Brain microvascular endothelial cell (primary cell): Measurements from ENCODE around the gene TRIM10.
A peak's percentile ranks its signal among the peaks of the same experiment; 100 is the strongest.

Experiments
- DNase-seq: peaks from one replicate; pipeline ENCODE4 v3.0.0-alpha.2; 2020
- H3K27ac ChIP-seq: fragments of 250-450 bp; sonication (Bioruptor Pico); 2 replicates; pipeline ENCODE4 v1.5.1; 2020; ENCODE audit warnings: mild to moderate bottlenecking, moderate library complexity
- H3K27me3 ChIP-seq: fragments of 250-450 bp; sonication (Bioruptor Pico); replicated peaks from 2 replicates; pipeline ENCODE4 v1.5.1; 2020; ENCODE audit warnings: mild to moderate bottlenecking
- H3K36me3 ChIP-seq: fragments of 250-450 bp; sonication (Bioruptor Pico); replicated peaks from 2 replicates; pipeline ENCODE4 v1.5.1; 2020; ENCODE audit warnings: mild to moderate bottlenecking
- H3K4me3 ChIP-seq: 2 replicates; pipeline ENCODE4 v1.5.1; 2011; ENCODE audit warnings: low read depth, mild to moderate bottlenecking, control low read depth, low read length, moderate library complexity
- in situ Hi-C: cut with HindIII; loops from 2 replicates; pipeline ENCODE4 v1.10.0; 2017; ENCODE audit warnings: low sequenced_read_pairs, low pct_ligation_motif_present
- TF ChIP-seq, protein P1 (sequence below): IDR thresholded peaks from 2 replicates; pipeline ENCODE4 v1.5.1; 2011; ENCODE audit warnings: low read depth, mild to moderate bottlenecking, moderate library complexity, low read length, control low read depth, inconsistent platforms; ENCODE audit errors: missing control alignments

Gene TRIM10

GRCh38 chr6:30116724-30117123 is 44.3 kb downstream of the TRIM10 start:
- no peaks in the 10 kb centered on the region for H3K36me3 ChIP-seq
- in situ Hi-C loops: no loop called here
- peaks cover 6% of the 10 kb centered on the region for H3K27me3 ChIP-seq
- no peak overlapping the region for H3K4me3 ChIP-seq
- no peak overlapping the region for H3K27ac ChIP-seq
- no peak for DNase-seq
- TF ChIP-seq, protein P1, sequence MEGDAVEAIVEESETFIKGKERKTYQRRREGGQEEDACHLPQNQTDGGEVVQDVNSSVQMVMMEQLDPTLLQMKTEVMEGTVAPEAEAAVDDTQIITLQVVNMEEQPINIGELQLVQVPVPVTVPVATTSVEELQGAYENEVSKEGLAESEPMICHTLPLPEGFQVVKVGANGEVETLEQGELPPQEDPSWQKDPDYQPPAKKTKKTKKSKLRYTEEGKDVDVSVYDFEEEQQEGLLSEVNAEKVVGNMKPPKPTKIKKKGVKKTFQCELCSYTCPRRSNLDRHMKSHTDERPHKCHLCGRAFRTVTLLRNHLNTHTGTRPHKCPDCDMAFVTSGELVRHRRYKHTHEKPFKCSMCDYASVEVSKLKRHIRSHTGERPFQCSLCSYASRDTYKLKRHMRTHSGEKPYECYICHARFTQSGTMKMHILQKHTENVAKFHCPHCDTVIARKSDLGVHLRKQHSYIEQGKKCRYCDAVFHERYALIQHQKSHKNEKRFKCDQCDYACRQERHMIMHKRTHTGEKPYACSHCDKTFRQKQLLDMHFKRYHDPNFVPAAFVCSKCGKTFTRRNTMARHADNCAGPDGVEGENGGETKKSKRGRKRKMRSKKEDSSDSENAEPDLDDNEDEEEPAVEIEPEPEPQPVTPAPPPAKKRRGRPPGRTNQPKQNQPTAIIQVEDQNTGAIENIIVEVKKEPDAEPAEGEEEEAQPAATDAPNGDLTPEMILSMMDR: peak; percentile 22

- Histone ChIP-seq H3K27me3 (peaks cover 14% of the 10 kb centered on the region), H3K36me3 (no peaks in the 10 kb centered on the region), H3K27ac (no peak overlapping the region), H3K4me3 (no peak overlapping the region)
- no peak for DNase-seq
- TF ChIP-seq, protein P1: no peak
- in situ Hi-C loops: no loop called here
These were observed 47.2 kb downstream of the TRIM10 start for GRCh38 chr6:30113841-30114240.

GRCh38 chr6:30113003-30113759 is 47.8 kb downstream of the TRIM10 start, which contains the start of gene TRIM31:
TSS of gene TRIM31 (minus strand) at chr6:30113090. CDS start at chr6:30112805, 285 bp downstream.
- no peak for DNase-seq
- H3K27me3 ChIP-seq: peaks cover 14% of the 10 kb centered on the region
- TF ChIP-seq, protein P1: no peak
- H3K4me3 ChIP-seq: no peak within 1 kb of the TSS
- no peaks in the 10 kb centered on the region for H3K36me3 ChIP-seq
- in situ Hi-C loops: no loop called here
- no peak within 1 kb of the TSS for H3K27ac ChIP-seq

DNA sequence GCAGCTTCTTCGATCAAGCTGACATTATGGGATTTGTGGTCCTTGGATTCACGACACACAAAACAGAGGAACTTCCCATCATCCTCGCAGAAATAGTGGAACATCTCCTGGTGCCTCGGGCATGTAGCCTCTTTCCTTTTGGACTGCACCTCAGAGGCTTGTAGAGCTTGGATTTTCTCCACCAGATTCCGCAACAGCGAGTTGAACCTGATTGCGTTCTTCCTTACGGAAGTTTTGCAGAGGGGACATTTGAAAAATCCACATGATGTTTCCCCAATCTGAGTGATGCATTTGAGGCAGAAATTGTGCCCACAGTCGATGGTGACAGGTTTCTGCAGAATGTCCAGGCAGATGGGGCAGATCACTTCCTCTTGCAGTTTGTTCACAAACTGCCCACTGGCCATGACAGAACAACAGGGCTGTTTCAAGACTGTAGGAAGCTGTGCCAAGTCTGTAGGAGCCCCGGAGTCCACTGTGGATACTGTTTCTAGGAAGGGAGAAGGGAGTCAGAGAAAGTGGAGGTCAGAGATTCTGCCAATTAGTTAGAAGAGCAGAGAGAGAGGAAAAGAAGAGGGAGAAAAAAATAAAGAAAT is 48.5 kb downstream of the TRIM10 start:
- in situ Hi-C loops: no loop called here
- Histone ChIP-seq H3K4me3 (no peak overlapping the region), H3K27me3 (peaks cover 18% of the 10 kb centered on the region), H3K27ac (no peak overlapping the region), H3K36me3 (no peaks in the 10 kb centered on the region)
- TF ChIP-seq, protein P1: no peak
- DNase-seq: no peak

DNA sequence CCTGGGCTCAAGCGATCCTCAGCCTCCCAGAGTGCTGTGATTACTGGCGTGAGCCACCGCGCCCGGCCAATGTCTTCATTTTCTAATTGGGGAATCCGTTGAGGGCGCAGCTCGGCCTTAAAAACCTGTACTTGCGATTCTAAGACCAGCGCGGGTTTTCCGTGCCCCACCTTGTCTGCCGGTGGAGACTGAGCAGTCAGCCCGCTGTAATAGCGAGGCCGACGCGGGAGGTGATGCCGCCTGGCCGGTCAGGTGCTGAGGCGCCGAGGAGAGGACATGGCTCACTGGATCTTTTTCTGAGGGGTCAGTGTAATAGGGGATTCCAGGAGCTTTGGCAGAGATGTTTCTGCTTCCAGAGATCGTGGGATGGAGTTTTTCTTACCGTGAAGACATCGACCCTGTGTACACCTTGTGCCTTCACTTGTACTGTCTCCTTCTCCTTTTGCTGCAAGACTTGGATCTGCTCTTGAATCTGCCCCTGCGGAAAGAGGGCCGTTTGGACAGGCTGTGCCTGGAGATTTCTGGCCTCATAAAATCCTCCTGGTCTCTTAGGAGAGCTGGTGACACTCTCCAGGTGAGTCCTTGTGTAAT is 49.6 kb downstream of the TRIM10 start:
- TF ChIP-seq, protein P1: no peak
- in situ Hi-C loops: no loop called here
- peaks cover 20% of the 10 kb centered on the region for H3K27me3 ChIP-seq
- no peak for DNase-seq
- H3K36me3 ChIP-seq: no peaks in the 10 kb centered on the region
- H3K27ac ChIP-seq: no peak overlapping the region
- H3K4me3 ChIP-seq: no peak overlapping the region
